ENCODE results near the gene SMCHD1.

- TF ChIP-seq CTCF (IDR thresholded peaks at IDR 0.05): no peak
- TF ChIP-seq POLR2A (IDR thresholded peaks at IDR 0.05): no peak
These were observed 3.5 kb upstream of the SMCHD1 start for GRCh38 chr18:2651981-2652380.
